ENCODE data around the gene ZNF677.
"Not testable (repeated sequence)": the region's sequence is repeated elsewhere in the genome, so short reads cannot be mapped to it uniquely, and the experiment has no call there.

Gene ZNF677

GRCh38 chr19:53237114-53237777, 17.4 kb downstream of the ZNF677 start:
- Mint-ChIP-seq H3K27ac (ENCODE audit: low read depth) (no peak overlapping the region), H3K4me3 (no peak overlapping the region), H3K27me3 (no peaks in the 10 kb centered on the region), H3K9me3 (peaks cover 55% of the 10 kb centered on the region), H3K36me3 (ENCODE audit: insufficient read depth) (peaks cover 3% of the 10 kb centered on the region), H3K4me1 (no peaks in the 10 kb centered on the region)
- DNase-seq (ENCODE audit: low spot score in 2 of 2) = no peak
- no peak for ATAC-seq (replicated peaks; ENCODE audit: extremely low read depth, poor library complexity, severe bottlenecking)

- Mint-ChIP-seq H3K27ac (ENCODE audit: low read depth) (no peak overlapping the region), H3K4me3 (no peak overlapping the region), H3K4me1 (no peaks in the 10 kb centered on the region), H3K27me3 (no peaks in the 10 kb centered on the region), H3K9me3 (peaks cover 21% of the 10 kb centered on the region), H3K36me3 (ENCODE audit: insufficient read depth) (no peaks in the 10 kb centered on the region)
- ATAC-seq (replicated peaks; ENCODE audit: extremely low read depth, poor library complexity, severe bottlenecking) = no peak
- no peak for DNase-seq (ENCODE audit: low spot score in 2 of 2)
Observed at GRCh38 chr19:53224606-53225005, 30.1 kb downstream of the ZNF677 start.

- H3K4me3 Mint-ChIP-seq; H3K27ac Mint-ChIP-seq (ENCODE audit: low read depth); ATAC-seq (replicated peaks; ENCODE audit: extremely low read depth, poor library complexity, severe bottlenecking); H3K27me3 Mint-ChIP-seq; H3K4me1 Mint-ChIP-seq; H3K36me3 Mint-ChIP-seq (ENCODE audit: insufficient read depth); DNase-seq (ENCODE audit: low spot score in 2 of 2): not testable (repeated sequence)
- peaks cover 29% of the 10 kb centered on the region for H3K9me3 Mint-ChIP-seq
Observed at GRCh38 chr19:53222716-53223115, 32.0 kb downstream of the ZNF677 start.

- H3K27ac Mint-ChIP-seq (ENCODE audit: low read depth) = no peak overlapping the region
- H3K36me3 Mint-ChIP-seq (ENCODE audit: insufficient read depth) = peaks cover 16% of the 10 kb centered on the region
- H3K4me3 Mint-ChIP-seq = no peak overlapping the region
- H3K9me3 Mint-ChIP-seq = peaks cover 37% of the 10 kb centered on the region
- DNase-seq (ENCODE audit: low spot score in 2 of 2) = no peak
- H3K27me3 Mint-ChIP-seq = no peaks in the 10 kb centered on the region
- H3K4me1 Mint-ChIP-seq = no peaks in the 10 kb centered on the region
- ATAC-seq (replicated peaks; ENCODE audit: extremely low read depth, poor library complexity, severe bottlenecking) = no peak
Observed at GRCh38 chr19:53212703-53213320, 41.9 kb downstream of the ZNF677 start.

- not testable (repeated sequence) for H3K4me3 Mint-ChIP-seq; H3K4me1 Mint-ChIP-seq; H3K27ac Mint-ChIP-seq (ENCODE audit: low read depth); H3K27me3 Mint-ChIP-seq; DNase-seq (ENCODE audit: low spot score in 2 of 2); ATAC-seq (replicated peaks; ENCODE audit: extremely low read depth, poor library complexity, severe bottlenecking)
- Mint-ChIP-seq H3K9me3 (peaks cover 43% of the 10 kb centered on the region), H3K36me3 (ENCODE audit: insufficient read depth) (peaks cover 22% of the 10 kb centered on the region)
Observed at GRCh38 chr19:53211554-53211953, 43.1 kb downstream of the ZNF677 start.

- H3K4me1 Mint-ChIP-seq = peaks cover 30% of the 10 kb centered on the region
- peaks cover 18% of the 10 kb centered on the region for H3K36me3 Mint-ChIP-seq (ENCODE audit: insufficient read depth)
- DNase-seq (ENCODE audit: low spot score in 2 of 2) (peak; percentile 81 to 84), ATAC-seq (replicated peaks; ENCODE audit: extremely low read depth, poor library complexity, severe bottlenecking) (peak; percentile 78)
- H3K27me3 Mint-ChIP-seq = no peaks in the 10 kb centered on the region
- peaks cover 11% of the 10 kb centered on the region for H3K9me3 Mint-ChIP-seq
- peak overlapping the region; percentile 98 for H3K4me3 Mint-ChIP-seq
- peak overlapping the region; percentile 98 for H3K27ac Mint-ChIP-seq (ENCODE audit: low read depth)
Observed at GRCh38 chr19:53196777-53197396, 57.8 kb downstream of the ZNF677 start.

- DNase-seq (ENCODE audit: low spot score in 2 of 2) (peak; percentile 50 to 65), ATAC-seq (replicated peaks; ENCODE audit: extremely low read depth, poor library complexity, severe bottlenecking) (peak; percentile 52)
- Mint-ChIP-seq H3K4me3 (peak overlapping the region; percentile 98), H3K9me3 (peaks cover 5% of the 10 kb centered on the region), H3K27ac (ENCODE audit: low read depth) (no peak overlapping the region), H3K36me3 (ENCODE audit: insufficient read depth) (peaks cover 16% of the 10 kb centered on the region), H3K4me1 (peaks cover 33% of the 10 kb centered on the region), H3K27me3 (no peaks in the 10 kb centered on the region)
Observed at GRCh38 chr19:53195265-53195903, 59.3 kb downstream of the ZNF677 start.

GRCh38 chr19:53193535-53194222, 61.0 kb downstream of the ZNF677 start:
- Mint-ChIP-seq H3K9me3 (peaks cover 9% of the 10 kb centered on the region), H3K27ac (ENCODE audit: low read depth) (no peak overlapping the region), H3K27me3 (no peaks in the 10 kb centered on the region), H3K36me3 (ENCODE audit: insufficient read depth) (peaks cover 13% of the 10 kb centered on the region), H3K4me1 (peaks cover 33% of the 10 kb centered on the region), H3K4me3 (peak overlapping the region; percentile 82)
- no peak for DNase-seq (ENCODE audit: low spot score in 2 of 2)
- no peak for ATAC-seq (replicated peaks; ENCODE audit: extremely low read depth, poor library complexity, severe bottlenecking)

GRCh38 chr19:53192771-53193534, 61.7 kb downstream of the ZNF677 start, which contains the start of gene ZNF665:
Gene ZNF665, minus strand, starts transcription at chr19:53193358. Its CDS starts 10,460 bp downstream, at chr19:53182898.
- Mint-ChIP-seq H3K4me3 (peak within 1 kb of the TSS; percentile 82), H3K27me3 (no peaks in the 10 kb centered on the region), H3K36me3 (ENCODE audit: insufficient read depth) (peaks cover 13% of the 10 kb centered on the region), H3K9me3 (peaks cover 9% of the 10 kb centered on the region), H3K27ac (ENCODE audit: low read depth) (peak within 1 kb of the TSS; percentile 44), H3K4me1 (peaks cover 33% of the 10 kb centered on the region)
- DNase-seq (ENCODE audit: low spot score in 2 of 2) = peak; percentile 50 to 62
- ATAC-seq (replicated peaks; ENCODE audit: extremely low read depth, poor library complexity, severe bottlenecking) = peak; percentile 55

GRCh38 chr19:53190253-53190652, 64.4 kb downstream of the ZNF677 start:
- ATAC-seq (replicated peaks; ENCODE audit: extremely low read depth, poor library complexity, severe bottlenecking) (no peak), DNase-seq (ENCODE audit: low spot score in 2 of 2) (no peak)
- peaks cover 4% of the 10 kb centered on the region for H3K9me3 Mint-ChIP-seq
- no peaks in the 10 kb centered on the region for H3K27me3 Mint-ChIP-seq
- H3K27ac Mint-ChIP-seq (ENCODE audit: low read depth) = no peak overlapping the region
- peaks cover 3% of the 10 kb centered on the region for H3K36me3 Mint-ChIP-seq (ENCODE audit: insufficient read depth)
- H3K4me1 Mint-ChIP-seq = peaks cover 21% of the 10 kb centered on the region
- no peak overlapping the region for H3K4me3 Mint-ChIP-seq

- not testable (repeated sequence) for H3K27ac Mint-ChIP-seq (ENCODE audit: low read depth); H3K9me3 Mint-ChIP-seq; H3K4me3 Mint-ChIP-seq; DNase-seq (ENCODE audit: low spot score in 2 of 2); ATAC-seq (replicated peaks; ENCODE audit: extremely low read depth, poor library complexity, severe bottlenecking); H3K27me3 Mint-ChIP-seq; H3K36me3 Mint-ChIP-seq (ENCODE audit: insufficient read depth)
- H3K4me1 Mint-ChIP-seq = peaks cover 18% of the 10 kb centered on the region
Observed at GRCh38 chr19:53189691-53190198, 64.9 kb downstream of the ZNF677 start.
